Activated B cell treated with CpG ODN at 0.5 μM for 24 hours (primary cell): ENCODE data around the gene GNLY. TPM values are rescaled to one million over a fixed set of nuclear protein-coding genes. Genes with fewer than 3 reads are reported as not detected.

Experiments
- ATAC-seq: fragments of 200-7000 bp; cut with Tn5 transposase; one replicate; pipeline ENCODE4 v1.10.0; 2021; ENCODE audit warnings: low read depth, mild to moderate bottlenecking, moderate library complexity
- CTCF ChIA-PET: fragments of 350-600 bp; sonication (Branson Sonifier 250); formaldehyde crosslinking; loops from one replicate; lab custom pipeline; 2021; ENCODE audit warnings: antibody characterized with exemption; lab: Charles Lee
- POLR2A ChIA-PET: fragments of 350-600 bp; sonication (Branson Sonifier 250); formaldehyde crosslinking; loops from one replicate; lab custom pipeline; 2021; ENCODE audit warnings: antibody characterized with exemption; lab: Charles Lee
- DNase-seq: peaks from one replicate; pipeline ENCODE4 v3.0.0; 2022
- H3K27ac Mint-ChIP-seq: one replicate; pipeline ENCODE4 v1.8.0; 2020; ENCODE audit warnings: mixed read lengths
- H3K27me3 Mint-ChIP-seq: one replicate; pipeline ENCODE4 v1.8.0; 2021; ENCODE audit warnings: mixed read lengths
- H3K36me3 Mint-ChIP-seq: one replicate; pipeline ENCODE4 v1.8.0; 2021; ENCODE audit warnings: low read depth, mixed read lengths
- H3K4me1 Mint-ChIP-seq: one replicate; pipeline ENCODE4 v1.8.0; 2021; ENCODE audit warnings: mixed read lengths
- H3K4me3 Mint-ChIP-seq: one replicate; pipeline ENCODE4 v1.8.0; 2020; ENCODE audit warnings: mild to moderate bottlenecking, mixed read lengths
- H3K9me3 Mint-ChIP-seq: one replicate; pipeline ENCODE4 v1.8.0; 2020; ENCODE audit warnings: mixed read lengths
- intact Hi-C: fragments of 100-400 bp; cut with micrococcal nuclease; formaldehyde crosslinking; loops from one replicate; pipeline ENCODE4 v1.15.1; 2024
- total RNA-seq: library from RNA; stranded (reverse); gene quantifications from 2 replicates; pipeline ENCODE4 v1.2.3, GENCODE V29; 2022
- TF ChIP-seq, protein P1 (sequence below): fragments of 200-600 bp; IDR thresholded peaks from one replicate; pipeline ENCODE4 v1.8.0; 2022; ENCODE audit warnings: antibody characterized with exemption, mild to moderate bottlenecking

The GNLY gene
- total RNA-seq, 1 donor from 2014 or later, result 1.8 TPM

GRCh38 chr2:85681776-85682175 is 12.4 kb upstream of the GNLY start:
- Mint-ChIP-seq H3K4me3 (no peak overlapping the region), H3K4me1 (no peaks in the 10 kb centered on the region), H3K36me3 (no peaks in the 10 kb centered on the region), H3K27ac (no peak overlapping the region), H3K27me3 (peaks cover 9% of the 10 kb centered on the region), H3K9me3 (no peaks in the 10 kb centered on the region)
- TF ChIP-seq, protein P1, sequence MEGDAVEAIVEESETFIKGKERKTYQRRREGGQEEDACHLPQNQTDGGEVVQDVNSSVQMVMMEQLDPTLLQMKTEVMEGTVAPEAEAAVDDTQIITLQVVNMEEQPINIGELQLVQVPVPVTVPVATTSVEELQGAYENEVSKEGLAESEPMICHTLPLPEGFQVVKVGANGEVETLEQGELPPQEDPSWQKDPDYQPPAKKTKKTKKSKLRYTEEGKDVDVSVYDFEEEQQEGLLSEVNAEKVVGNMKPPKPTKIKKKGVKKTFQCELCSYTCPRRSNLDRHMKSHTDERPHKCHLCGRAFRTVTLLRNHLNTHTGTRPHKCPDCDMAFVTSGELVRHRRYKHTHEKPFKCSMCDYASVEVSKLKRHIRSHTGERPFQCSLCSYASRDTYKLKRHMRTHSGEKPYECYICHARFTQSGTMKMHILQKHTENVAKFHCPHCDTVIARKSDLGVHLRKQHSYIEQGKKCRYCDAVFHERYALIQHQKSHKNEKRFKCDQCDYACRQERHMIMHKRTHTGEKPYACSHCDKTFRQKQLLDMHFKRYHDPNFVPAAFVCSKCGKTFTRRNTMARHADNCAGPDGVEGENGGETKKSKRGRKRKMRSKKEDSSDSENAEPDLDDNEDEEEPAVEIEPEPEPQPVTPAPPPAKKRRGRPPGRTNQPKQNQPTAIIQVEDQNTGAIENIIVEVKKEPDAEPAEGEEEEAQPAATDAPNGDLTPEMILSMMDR, result no peak
- intact Hi-C loops, result no loop called here
- ATAC-seq (no peak), DNase-seq (no peak)
- CTCF ChIA-PET, result interaction anchor here (0.7 to 1.9 kb wide), 2 partner anchors 22 to 26 kb away, joined by 3 to 7 read pairs; no protein-coding TSS in a partner anchor
- POLR2A ChIA-PET, result no interaction called here

- POLR2A ChIA-PET, result no interaction called here
- CTCF ChIA-PET, result interaction anchor here (1.9 kb wide), 1 partner anchor 22 kb away, joined by 7 read pairs; no protein-coding TSS in a partner anchor
- Mint-ChIP-seq H3K36me3 (no peaks in the 10 kb centered on the region), H3K27me3 (peaks cover 9% of the 10 kb centered on the region), H3K4me1 (no peaks in the 10 kb centered on the region), H3K9me3 (no peaks in the 10 kb centered on the region), H3K4me3 (no peak overlapping the region), H3K27ac (no peak overlapping the region)
- TF ChIP-seq, protein P1, result no peak
- ATAC-seq (no peak), DNase-seq (no peak)
- intact Hi-C loops, result no loop called here
Observed at GRCh38 chr2:85682378-85682777, 11.8 kb upstream of the GNLY start.

DNA sequence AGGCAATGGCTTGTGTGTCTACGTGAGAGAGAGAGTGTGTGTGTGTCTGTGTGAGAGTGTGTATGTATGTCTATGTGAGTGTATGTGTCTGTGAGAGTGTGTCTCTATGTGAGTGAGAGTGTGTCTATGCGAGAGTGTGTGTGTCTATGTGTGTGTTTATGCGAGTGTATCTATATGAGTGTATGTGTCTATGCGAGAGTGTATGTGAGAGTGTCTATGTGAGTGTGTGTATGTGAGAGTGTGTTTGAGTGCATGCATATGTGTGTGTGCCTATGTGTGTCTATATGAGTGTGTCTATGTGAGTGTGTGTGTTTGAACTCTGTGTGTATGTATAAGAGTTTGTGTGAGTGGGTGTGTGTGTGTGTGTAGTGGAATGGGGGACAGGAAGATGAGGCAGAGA is 9.8 kb upstream of the GNLY start:
- H3K9me3 Mint-ChIP-seq, result no peaks in the 10 kb centered on the region
- TF ChIP-seq, protein P1, result no peak
- no peak overlapping the region for H3K4me3 Mint-ChIP-seq
- H3K36me3 Mint-ChIP-seq, result no peaks in the 10 kb centered on the region
- DNase-seq (no peak), ATAC-seq (no peak)
- ChIA-PET CTCF (interaction anchor here (1.2 to 1.5 kb wide), 2 partner anchors 22 to 23 kb away, joined by 3 to 4 read pairs; no protein-coding TSS in a partner anchor), POLR2A (no interaction called here)
- H3K4me1 Mint-ChIP-seq, result no peaks in the 10 kb centered on the region
- peaks cover 4% of the 10 kb centered on the region for H3K27me3 Mint-ChIP-seq
- no peak overlapping the region for H3K27ac Mint-ChIP-seq
- intact Hi-C loops, result no loop called here

- intact Hi-C loops, result no loop called here
- H3K27ac Mint-ChIP-seq, result no peak overlapping the region
- ChIA-PET CTCF (interaction anchor here (1.5 kb wide), 1 partner anchor 23 kb away, joined by 4 read pairs; no protein-coding TSS in a partner anchor), POLR2A (no interaction called here)
- H3K4me3 Mint-ChIP-seq, result no peak overlapping the region
- peaks cover 4% of the 10 kb centered on the region for H3K27me3 Mint-ChIP-seq
- H3K4me1 Mint-ChIP-seq, result no peaks in the 10 kb centered on the region
- H3K9me3 Mint-ChIP-seq, result no peaks in the 10 kb centered on the region
- no peaks in the 10 kb centered on the region for H3K36me3 Mint-ChIP-seq
- ATAC-seq (no peak), DNase-seq (no peak)
- TF ChIP-seq, protein P1, result no peak
Observed at GRCh38 chr2:85684806-85685205, 9.4 kb upstream of the GNLY start.

GRCh38 chr2:85690932-85691331 is 3.2 kb upstream of the GNLY start:
- no peak overlapping the region for H3K27ac Mint-ChIP-seq
- no peak overlapping the region for H3K4me3 Mint-ChIP-seq
- ChIA-PET CTCF (no interaction called here), POLR2A (no interaction called here)
- intact Hi-C loops, result no loop called here
- TF ChIP-seq, protein P1, result no peak
- H3K27me3 Mint-ChIP-seq, result peaks cover 2% of the 10 kb centered on the region
- H3K4me1 Mint-ChIP-seq, result no peaks in the 10 kb centered on the region
- no peak for DNase-seq
- no peaks in the 10 kb centered on the region for H3K9me3 Mint-ChIP-seq
- no peaks in the 10 kb centered on the region for H3K36me3 Mint-ChIP-seq
- ATAC-seq, result no peak
